GM23338 (cell line): ENCODE measurements around the gene C2orf68. TPM values are rescaled to one million over a fixed set of nuclear protein-coding genes. Genes with fewer than 3 reads are reported as not detected.

Experiments used
- ATAC-seq: fragments of 200-7000 bp; cut with Tn5 transposase; 3 replicates; pipeline ENCODE4 v1.9.1; 2020
- DNase-seq: peaks from one replicate; pipeline ENCODE4 v3.0.0-alpha.2; 2015; ENCODE audit warnings: low spot score
- H2AFZ ChIP-seq: fragments of 200-600 bp; sonication (generic); 2 replicates; pipeline ENCODE4 v1.8.0; 2016; ENCODE audit warnings: antibody characterized with exemption, mild to moderate bottlenecking, moderate library complexity
- H3F3A ChIP-seq: fragments of 200-600 bp; sonication (generic); replicated peaks from 2 replicates; pipeline ENCODE4 v1.8.0; 2017; ENCODE audit warnings: antibody characterized with exemption, mixed run types, low read depth
- H3K27ac ChIP-seq: fragments of 200-600 bp; sonication (generic); 2 replicates; pipeline ENCODE4 v1.6.1; 2016; ENCODE audit warnings: low read depth
- H3K27me3 ChIP-seq: fragments of 200-600 bp; sonication (generic); 2 replicates; pipeline ENCODE4 v1.8.0; 2016; ENCODE audit warnings: mild to moderate bottlenecking, mixed run types, moderate library complexity; ENCODE audit not compliant: insufficient read depth
- H3K36me3 ChIP-seq: fragments of 200-600 bp; sonication (generic); 2 replicates; pipeline ENCODE4 v1.8.0; 2016; ENCODE audit warnings: mild to moderate bottlenecking; ENCODE audit not compliant: insufficient read depth
- H3K4me1 ChIP-seq: fragments of 200-600 bp; sonication (generic); 2 replicates; pipeline ENCODE4 v1.8.0; 2016; ENCODE audit warnings: mild to moderate bottlenecking, moderate library complexity; ENCODE audit not compliant: insufficient read depth
- H3K4me2 ChIP-seq: fragments of 200-600 bp; sonication (generic); 2 replicates; pipeline ENCODE4 v1.7.1; 2017; ENCODE audit warnings: mixed run types
- H3K4me3 ChIP-seq: fragments of 200-600 bp; sonication (generic); 2 replicates; pipeline ENCODE4 v1.6.1; 2016; ENCODE audit warnings: mixed run types
- H3K79me2 ChIP-seq: fragments of 200-600 bp; sonication (generic); replicated peaks from 2 replicates; pipeline ENCODE4 v1.8.0; 2017; ENCODE audit warnings: mild to moderate bottlenecking; ENCODE audit not compliant: insufficient read depth
- H3K9me2 ChIP-seq: fragments of 200-600 bp; sonication (generic); 2 replicates; pipeline ENCODE4 v1.8.0; 2017; ENCODE audit not compliant: insufficient read depth
- H4K20me1 ChIP-seq: fragments of 200-600 bp; sonication (generic); replicated peaks from 2 replicates; pipeline ENCODE4 v1.8.0; 2017; ENCODE audit warnings: mild to moderate bottlenecking; ENCODE audit not compliant: insufficient read depth
- H3K27ac Mint-ChIP-seq: 2 replicates; pipeline ENCODE4 v1.8.0; 2020; ENCODE audit warnings: inconsistent platforms, mild to moderate bottlenecking, moderate library complexity, mixed read lengths
- H3K27me3 Mint-ChIP-seq: 3 replicates; pipeline ENCODE4 v1.8.0; 2022; ENCODE audit warnings: low read depth, mild to moderate bottlenecking, moderate library complexity, mixed read lengths, inconsistent platforms; ENCODE audit not compliant: insufficient read depth, poor library complexity
- H3K36me3 Mint-ChIP-seq: 3 replicates; pipeline ENCODE4 v1.8.0; 2021; ENCODE audit warnings: low read depth, mild to moderate bottlenecking, inconsistent platforms, moderate library complexity, mixed read lengths
- H3K4me1 Mint-ChIP-seq: 3 replicates; pipeline ENCODE4 v1.8.0; 2020; ENCODE audit warnings: mild to moderate bottlenecking, inconsistent platforms, mixed read lengths
- H3K4me3 Mint-ChIP-seq: 3 replicates; pipeline ENCODE4 v1.8.0; 2021; ENCODE audit warnings: moderate library complexity, mild to moderate bottlenecking, inconsistent platforms, mixed read lengths
- H3K9me3 Mint-ChIP-seq: 3 replicates; pipeline ENCODE4 v1.8.0; 2020; ENCODE audit warnings: moderate library complexity, mild to moderate bottlenecking, inconsistent platforms, mixed read lengths
- CREB1 ChIP-seq: fragments of 250-450 bp; sonication (Bioruptor Pico); IDR thresholded peaks from 2 replicates; pipeline ENCODE4 v1.5.0; 2020; ENCODE audit warnings: low read depth, mild to moderate bottlenecking, moderate library complexity
- EZH2 ChIP-seq: fragments of 200-600 bp; sonication (generic); IDR thresholded peaks from one replicate; pipeline ENCODE4 v1.8.0; 2017; ENCODE audit warnings: antibody characterized with exemption, mild to moderate bottlenecking, low read depth; ENCODE audit not compliant: unreplicated experiment
- EZH2phosphoT487 ChIP-seq: fragments of 200-600 bp; sonication (generic); IDR thresholded peaks from one replicate; pipeline ENCODE4 v1.8.1; 2018; ENCODE audit warnings: antibody characterized with exemption; ENCODE audit not compliant: unreplicated experiment
- JUNB ChIP-seq: IDR thresholded peaks from one replicate; pipeline ENCODE4 v1.6.1; 2016; ENCODE audit warnings: antibody characterized with exemption; ENCODE audit not compliant: unreplicated experiment
- NANOG ChIP-seq: IDR thresholded peaks from 2 replicates; pipeline ENCODE4 v1.6.1; 2016; ENCODE audit warnings: antibody characterized with exemption, borderline replicate concordance
- POLR2AphosphoS5 ChIP-seq: IDR thresholded peaks from 2 replicates; pipeline ENCODE4 v1.6.1; 2016; ENCODE audit warnings: antibody characterized with exemption, low read depth
- STAT1 ChIP-seq: IDR thresholded peaks from one replicate; pipeline ENCODE4 v1.6.1; 2016; ENCODE audit warnings: antibody characterized with exemption; ENCODE audit not compliant: unreplicated experiment
- ZNF114 ChIP-seq: fragments of 250-450 bp; sonication (Bioruptor Pico); IDR thresholded peaks from 2 replicates; pipeline ENCODE4 v1.5.0; 2020; ENCODE audit warnings: mild to moderate bottlenecking, moderate library complexity
- ZNF331 ChIP-seq: fragments of 250-450 bp; sonication (Bioruptor Pico); IDR thresholded peaks from 2 replicates; pipeline ENCODE4 v1.5.0; 2020; ENCODE audit warnings: low read depth, mild to moderate bottlenecking, moderate library complexity
- polyA plus RNA-seq: library from polyadenylated mRNA; unstranded; fragments of >200 nt; fragmentation: Nextera tagmentation; extraction: Ambion mirVana; gene quantifications from 2 replicates; pipeline ENCODE4 v1.2.1, GENCODE V29; 2016
- total RNA-seq: library from RNA; depleted of rRNA; stranded (reverse); fragments of >200 nt; shearing (Covaris generic); gene quantifications from 2 replicates; pipeline ENCODE4 v1.2.3, GENCODE V29; 2014
- TF ChIP-seq, protein P1 (sequence below): fragments of 250-450 bp; sonication (Bioruptor Pico); IDR thresholded peaks from 2 replicates; pipeline ENCODE4 v1.5.0; 2020; ENCODE audit warnings: mild to moderate bottlenecking, moderate library complexity
- TF ChIP-seq, protein P2 (sequence below): IDR thresholded peaks from 2 replicates; pipeline ENCODE4 v1.6.1; 2016; ENCODE audit warnings: antibody characterized with exemption
- TF ChIP-seq, protein P3 (sequence below), 2 experiments: fragments of 200-600 bp in 1 of 2; sonication (generic) in 1 of 2; conservative IDR thresholded peaks; 2 replicates each; pipeline versions ENCODE4 v1.5.1 to v1.6.1; 2016 to 2017; ENCODE audit warnings: antibody characterized with exemption in 2 of 2, low read depth in 2 of 2, mild to moderate bottlenecking in 2 of 2, moderate library complexity in 1 of 2
- TF ChIP-seq, protein P4 (sequence below): IDR thresholded peaks from one replicate; pipeline ENCODE4 v1.6.1; 2018; ENCODE audit warnings: antibody characterized with exemption; ENCODE audit not compliant: unreplicated experiment

The C2orf68 gene
- total and polyA plus RNA-seq, 2 experiments from 2014 or later = 26.8 to 76.4 TPM

DNA sequence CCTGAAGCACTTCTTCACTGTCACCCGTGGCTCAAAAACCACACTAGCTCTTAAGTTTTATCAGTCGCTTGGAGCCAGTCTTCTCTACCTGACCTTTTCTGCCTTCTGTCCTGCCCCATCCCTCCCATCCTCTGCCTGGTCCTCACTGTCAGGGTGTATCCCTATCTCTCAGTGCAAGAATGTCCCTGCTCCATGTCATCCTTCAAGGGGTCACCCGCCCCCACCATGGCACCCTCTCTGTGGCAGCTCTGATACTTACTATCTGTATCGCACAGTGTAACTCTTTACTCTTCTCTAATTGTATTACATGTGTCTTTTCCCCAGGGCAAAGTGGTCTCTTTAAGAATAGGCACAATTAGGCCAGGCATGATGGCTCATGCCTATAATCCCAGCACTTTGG is 23.2 kb downstream of the C2orf68 start:
- no peak for DNase-seq
- Histone ChIP-seq H3K27ac (no peak overlapping the region), H3K4me1 (peaks cover 7% of the 10 kb centered on the region; the same call in 1 of the 2 replicates), H3K4me2 (no peak overlapping the region), H3F3A (0 out of 2 replicates have a peak, but pooled peaks cover 3% of the 10 kb centered on the region), H3K79me2 (no peaks in the 10 kb centered on the region), H4K20me1 (no peaks in the 10 kb centered on the region), H3K4me3 (no peak overlapping the region), H2AFZ (no peak overlapping the region), H3K36me3 (no peaks in the 10 kb centered on the region), H3K27me3 (peaks cover 25% of the 10 kb centered on the region), H3K9me2 (no peaks in the 10 kb centered on the region)
- Mint-ChIP-seq H3K9me3 (0 out of 3 replicates have a peak, but pooled peaks cover under 1% of the 10 kb centered on the region), H3K36me3 (peaks cover under 1% of the 10 kb centered on the region; the same call in 1 of the 3 replicates), H3K4me1 (peaks cover 8% of the 10 kb centered on the region), H3K27ac (no peak overlapping the region), H3K27me3 (peaks cover 23% of the 10 kb centered on the region), H3K4me3 (no peak overlapping the region)
- TF ChIP-seq CREB1 (CRISPR knock-in tag) = no peak
- TF ChIP-seq ZNF114 = no peak
- no peak for TF ChIP-seq JUNB
- TF ChIP-seq, protein P1, sequence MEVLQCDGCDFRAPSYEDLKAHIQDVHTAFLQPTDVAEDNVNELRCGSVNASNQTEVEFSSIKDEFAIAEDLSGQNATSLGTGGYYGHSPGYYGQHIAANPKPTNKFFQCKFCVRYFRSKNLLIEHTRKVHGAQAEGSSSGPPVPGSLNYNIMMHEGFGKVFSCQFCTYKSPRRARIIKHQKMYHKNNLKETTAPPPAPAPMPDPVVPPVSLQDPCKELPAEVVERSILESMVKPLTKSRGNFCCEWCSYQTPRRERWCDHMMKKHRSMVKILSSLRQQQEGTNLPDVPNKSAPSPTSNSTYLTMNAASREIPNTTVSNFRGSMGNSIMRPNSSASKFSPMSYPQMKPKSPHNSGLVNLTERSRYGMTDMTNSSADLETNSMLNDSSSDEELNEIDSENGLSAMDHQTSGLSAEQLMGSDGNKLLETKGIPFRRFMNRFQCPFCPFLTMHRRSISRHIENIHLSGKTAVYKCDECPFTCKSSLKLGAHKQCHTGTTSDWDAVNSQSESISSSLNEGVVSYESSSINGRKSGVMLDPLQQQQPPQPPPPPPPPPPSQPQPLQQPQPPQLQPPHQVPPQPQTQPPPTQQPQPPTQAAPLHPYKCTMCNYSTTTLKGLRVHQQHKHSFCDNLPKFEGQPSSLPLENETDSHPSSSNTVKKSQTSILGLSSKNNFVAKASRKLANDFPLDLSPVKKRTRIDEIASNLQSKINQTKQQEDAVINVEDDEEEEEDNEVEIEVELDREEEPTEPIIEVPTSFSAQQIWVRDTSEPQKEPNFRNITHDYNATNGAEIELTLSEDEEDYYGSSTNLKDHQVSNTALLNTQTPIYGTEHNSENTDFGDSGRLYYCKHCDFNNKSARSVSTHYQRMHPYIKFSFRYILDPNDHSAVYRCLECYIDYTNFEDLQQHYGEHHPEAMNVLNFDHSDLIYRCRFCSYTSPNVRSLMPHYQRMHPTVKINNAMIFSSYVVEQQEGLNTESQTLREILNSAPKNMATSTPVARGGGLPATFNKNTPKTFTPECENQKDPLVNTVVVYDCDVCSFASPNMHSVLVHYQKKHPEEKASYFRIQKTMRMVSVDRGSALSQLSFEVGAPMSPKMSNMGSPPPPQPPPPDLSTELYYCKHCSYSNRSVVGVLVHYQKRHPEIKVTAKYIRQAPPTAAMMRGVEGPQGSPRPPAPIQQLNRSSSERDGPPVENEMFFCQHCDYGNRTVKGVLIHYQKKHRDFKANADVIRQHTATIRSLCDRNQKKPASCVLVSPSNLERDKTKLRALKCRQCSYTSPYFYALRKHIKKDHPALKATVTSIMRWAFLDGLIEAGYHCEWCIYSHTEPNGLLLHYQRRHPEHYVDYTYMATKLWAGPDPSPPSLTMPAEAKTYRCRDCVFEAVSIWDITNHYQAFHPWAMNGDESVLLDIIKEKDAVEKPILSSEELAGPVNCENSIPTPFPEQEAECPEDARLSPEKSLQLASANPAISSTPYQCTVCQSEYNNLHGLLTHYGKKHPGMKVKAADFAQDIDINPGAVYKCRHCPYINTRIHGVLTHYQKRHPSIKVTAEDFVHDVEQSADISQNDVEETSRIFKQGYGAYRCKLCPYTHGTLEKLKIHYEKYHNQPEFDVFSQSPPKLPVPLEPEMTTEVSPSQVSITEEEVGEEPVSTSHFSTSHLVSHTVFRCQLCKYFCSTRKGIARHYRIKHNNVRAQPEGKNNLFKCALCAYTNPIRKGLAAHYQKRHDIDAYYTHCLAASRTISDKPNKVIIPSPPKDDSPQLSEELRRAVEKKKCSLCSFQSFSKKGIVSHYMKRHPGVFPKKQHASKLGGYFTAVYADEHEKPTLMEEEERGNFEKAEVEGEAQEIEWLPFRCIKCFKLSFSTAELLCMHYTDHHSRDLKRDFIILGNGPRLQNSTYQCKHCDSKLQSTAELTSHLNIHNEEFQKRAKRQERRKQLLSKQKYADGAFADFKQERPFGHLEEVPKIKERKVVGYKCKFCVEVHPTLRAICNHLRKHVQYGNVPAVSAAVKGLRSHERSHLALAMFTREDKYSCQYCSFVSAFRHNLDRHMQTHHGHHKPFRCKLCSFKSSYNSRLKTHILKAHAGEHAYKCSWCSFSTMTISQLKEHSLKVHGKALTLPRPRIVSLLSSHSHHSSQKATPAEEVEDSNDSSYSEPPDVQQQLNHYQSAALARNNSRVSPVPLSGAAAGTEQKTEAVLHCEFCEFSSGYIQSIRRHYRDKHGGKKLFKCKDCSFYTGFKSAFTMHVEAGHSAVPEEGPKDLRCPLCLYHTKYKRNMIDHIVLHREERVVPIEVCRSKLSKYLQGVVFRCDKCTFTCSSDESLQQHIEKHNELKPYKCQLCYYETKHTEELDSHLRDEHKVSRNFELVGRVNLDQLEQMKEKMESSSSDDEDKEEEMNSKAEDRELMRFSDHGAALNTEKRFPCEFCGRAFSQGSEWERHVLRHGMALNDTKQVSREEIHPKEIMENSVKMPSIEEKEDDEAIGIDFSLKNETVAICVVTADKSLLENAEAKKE (CRISPR knock-in tag) = no peak
- no peak for TF ChIP-seq NANOG
- no peak for TF ChIP-seq POLR2AphosphoS5
- TF ChIP-seq EZH2phosphoT487 = no peak
- TF ChIP-seq, protein P2, sequence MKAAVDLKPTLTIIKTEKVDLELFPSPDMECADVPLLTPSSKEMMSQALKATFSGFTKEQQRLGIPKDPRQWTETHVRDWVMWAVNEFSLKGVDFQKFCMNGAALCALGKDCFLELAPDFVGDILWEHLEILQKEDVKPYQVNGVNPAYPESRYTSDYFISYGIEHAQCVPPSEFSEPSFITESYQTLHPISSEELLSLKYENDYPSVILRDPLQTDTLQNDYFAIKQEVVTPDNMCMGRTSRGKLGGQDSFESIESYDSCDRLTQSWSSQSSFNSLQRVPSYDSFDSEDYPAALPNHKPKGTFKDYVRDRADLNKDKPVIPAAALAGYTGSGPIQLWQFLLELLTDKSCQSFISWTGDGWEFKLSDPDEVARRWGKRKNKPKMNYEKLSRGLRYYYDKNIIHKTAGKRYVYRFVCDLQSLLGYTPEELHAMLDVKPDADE = no peak
- TF ChIP-seq STAT1 = no peak
- TF ChIP-seq, protein P3, sequence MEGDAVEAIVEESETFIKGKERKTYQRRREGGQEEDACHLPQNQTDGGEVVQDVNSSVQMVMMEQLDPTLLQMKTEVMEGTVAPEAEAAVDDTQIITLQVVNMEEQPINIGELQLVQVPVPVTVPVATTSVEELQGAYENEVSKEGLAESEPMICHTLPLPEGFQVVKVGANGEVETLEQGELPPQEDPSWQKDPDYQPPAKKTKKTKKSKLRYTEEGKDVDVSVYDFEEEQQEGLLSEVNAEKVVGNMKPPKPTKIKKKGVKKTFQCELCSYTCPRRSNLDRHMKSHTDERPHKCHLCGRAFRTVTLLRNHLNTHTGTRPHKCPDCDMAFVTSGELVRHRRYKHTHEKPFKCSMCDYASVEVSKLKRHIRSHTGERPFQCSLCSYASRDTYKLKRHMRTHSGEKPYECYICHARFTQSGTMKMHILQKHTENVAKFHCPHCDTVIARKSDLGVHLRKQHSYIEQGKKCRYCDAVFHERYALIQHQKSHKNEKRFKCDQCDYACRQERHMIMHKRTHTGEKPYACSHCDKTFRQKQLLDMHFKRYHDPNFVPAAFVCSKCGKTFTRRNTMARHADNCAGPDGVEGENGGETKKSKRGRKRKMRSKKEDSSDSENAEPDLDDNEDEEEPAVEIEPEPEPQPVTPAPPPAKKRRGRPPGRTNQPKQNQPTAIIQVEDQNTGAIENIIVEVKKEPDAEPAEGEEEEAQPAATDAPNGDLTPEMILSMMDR (conservative IDR thresholded peaks at IDR 0.05; ENCODE audit: low read depth in 2 of 2) = no peak
- TF ChIP-seq, protein P4, sequence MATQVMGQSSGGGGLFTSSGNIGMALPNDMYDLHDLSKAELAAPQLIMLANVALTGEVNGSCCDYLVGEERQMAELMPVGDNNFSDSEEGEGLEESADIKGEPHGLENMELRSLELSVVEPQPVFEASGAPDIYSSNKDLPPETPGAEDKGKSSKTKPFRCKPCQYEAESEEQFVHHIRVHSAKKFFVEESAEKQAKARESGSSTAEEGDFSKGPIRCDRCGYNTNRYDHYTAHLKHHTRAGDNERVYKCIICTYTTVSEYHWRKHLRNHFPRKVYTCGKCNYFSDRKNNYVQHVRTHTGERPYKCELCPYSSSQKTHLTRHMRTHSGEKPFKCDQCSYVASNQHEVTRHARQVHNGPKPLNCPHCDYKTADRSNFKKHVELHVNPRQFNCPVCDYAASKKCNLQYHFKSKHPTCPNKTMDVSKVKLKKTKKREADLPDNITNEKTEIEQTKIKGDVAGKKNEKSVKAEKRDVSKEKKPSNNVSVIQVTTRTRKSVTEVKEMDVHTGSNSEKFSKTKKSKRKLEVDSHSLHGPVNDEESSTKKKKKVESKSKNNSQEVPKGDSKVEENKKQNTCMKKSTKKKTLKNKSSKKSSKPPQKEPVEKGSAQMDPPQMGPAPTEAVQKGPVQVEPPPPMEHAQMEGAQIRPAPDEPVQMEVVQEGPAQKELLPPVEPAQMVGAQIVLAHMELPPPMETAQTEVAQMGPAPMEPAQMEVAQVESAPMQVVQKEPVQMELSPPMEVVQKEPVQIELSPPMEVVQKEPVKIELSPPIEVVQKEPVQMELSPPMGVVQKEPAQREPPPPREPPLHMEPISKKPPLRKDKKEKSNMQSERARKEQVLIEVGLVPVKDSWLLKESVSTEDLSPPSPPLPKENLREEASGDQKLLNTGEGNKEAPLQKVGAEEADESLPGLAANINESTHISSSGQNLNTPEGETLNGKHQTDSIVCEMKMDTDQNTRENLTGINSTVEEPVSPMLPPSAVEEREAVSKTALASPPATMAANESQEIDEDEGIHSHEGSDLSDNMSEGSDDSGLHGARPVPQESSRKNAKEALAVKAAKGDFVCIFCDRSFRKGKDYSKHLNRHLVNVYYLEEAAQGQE = no peak
- no peak for TF ChIP-seq ZNF331 (CRISPR knock-in tag)
- no peak for TF ChIP-seq EZH2
- no peak for ATAC-seq
